ENCODE measurements around the gene DACT2.
"Not testable (repeated sequence)": the region's sequence is repeated elsewhere in the genome, so short reads cannot be mapped to it uniquely, and the experiment has no call there.

DACT2 gene

GRCh38 chr6:168280899-168281245 lies 38.7 kb downstream of the DACT2 start:
- DNase-seq = no peak

GRCh38 chr6:168280020-168280898 lies 39.3 kb downstream of the DACT2 start:
- no peak for DNase-seq

- DNase-seq = no peak
Observed at GRCh38 chr6:168279403-168279935, 40.1 kb downstream of the DACT2 start.

- DNase-seq = no peak
Observed at GRCh38 chr6:168278904-168279303, 40.7 kb downstream of the DACT2 start.

- no peak for DNase-seq
Observed at GRCh38 chr6:168277274-168277669, 42.3 kb downstream of the DACT2 start.

GRCh38 chr6:168276576-168277273 lies 42.9 kb downstream of the DACT2 start:
- DNase-seq = no peak

GRCh38 chr6:168275168-168275567 lies 44.4 kb downstream of the DACT2 start:
- no peak for DNase-seq

- DNase-seq = no peak
Observed at GRCh38 chr6:168274037-168274952, 45.3 kb downstream of the DACT2 start.

GRCh38 chr6:168273441-168274036 lies 46.0 kb downstream of the DACT2 start:
- no peak for DNase-seq

GRCh38 chr6:168272415-168273325 lies 46.9 kb downstream of the DACT2 start:
- DNase-seq = no peak

- DNase-seq = no peak
Observed at GRCh38 chr6:168270274-168271172, 49.1 kb downstream of the DACT2 start.

- no peak for DNase-seq
Observed at GRCh38 chr6:168269455-168270243, 49.9 kb downstream of the DACT2 start.

GRCh38 chr6:168268755-168269154 lies 50.8 kb downstream of the DACT2 start:
- DNase-seq = no peak

GRCh38 chr6:168267779-168268178 lies 51.8 kb downstream of the DACT2 start:
- DNase-seq = not testable (repeated sequence)

- DNase-seq = no peak
Observed at GRCh38 chr6:168265827-168266815, 53.5 kb downstream of the DACT2 start.

GRCh38 chr6:168265394-168265793 lies 54.2 kb downstream of the DACT2 start:
- no peak for DNase-seq

GRCh38 chr6:168264593-168265335 lies 54.8 kb downstream of the DACT2 start:
- no peak for DNase-seq
